Urothelium cell line (cell line): ENCODE measurements around the gene MYH7.
"Not testable (repeated sequence)": the region's sequence is repeated elsewhere in the genome, so short reads cannot be mapped to it uniquely, and the experiment has no call there.

ENCODE experiments used
- DNase-seq: peaks from one replicate; pipeline ENCODE4 v3.0.0; 2011; ENCODE audit warnings: low spot score, mixed read lengths
- FAIRE-seq: peaks from 2 replicates; lab custom pipeline; 2011; peaks lifted over from hg19 to GRCh38; lab: Jason Lieb, UNC

Gene MYH7

DNA sequence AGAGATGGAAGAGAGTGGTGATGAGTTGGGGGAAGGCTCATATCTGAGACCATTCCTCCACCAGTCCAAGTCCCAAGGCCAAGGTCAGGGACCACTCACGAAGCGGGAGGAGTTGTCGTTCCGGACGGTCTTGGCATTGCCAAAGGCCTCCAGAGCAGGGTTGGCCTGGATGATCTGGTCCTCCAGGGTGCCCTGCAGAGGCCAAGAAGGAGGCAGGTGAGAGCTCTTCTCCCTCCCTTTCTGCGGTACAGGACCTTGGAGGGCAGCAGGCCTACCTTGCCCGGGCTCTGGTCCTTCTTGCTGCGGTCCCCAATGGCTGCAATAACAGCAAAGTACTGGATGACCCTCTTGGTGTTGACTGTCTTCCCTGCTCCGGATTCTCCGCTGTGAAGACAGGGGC lies 4.0 kb downstream of the MYH7 start:
- no peak for DNase-seq
- FAIRE-seq: no peak

DNA sequence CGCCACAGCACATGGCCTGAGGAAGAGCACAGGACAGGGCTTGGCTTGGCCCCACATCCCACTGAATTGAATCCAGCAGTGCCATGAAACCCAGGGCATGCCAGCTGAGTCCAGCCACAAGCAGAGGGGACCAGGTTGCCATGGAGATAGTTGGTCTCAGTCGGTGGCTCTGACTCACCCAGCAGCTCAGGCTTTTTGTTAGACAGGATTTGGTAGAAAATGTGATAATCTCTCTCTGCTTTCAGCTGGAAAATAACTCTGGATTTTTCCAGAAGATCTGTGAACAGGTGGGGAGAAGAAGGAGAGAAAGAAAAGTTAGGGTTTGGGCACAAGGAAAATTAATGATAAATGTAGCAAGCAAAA lies 4.8 kb downstream of the MYH7 start:
- FAIRE-seq: no peak
- peak; percentile 42 for DNase-seq

DNA sequence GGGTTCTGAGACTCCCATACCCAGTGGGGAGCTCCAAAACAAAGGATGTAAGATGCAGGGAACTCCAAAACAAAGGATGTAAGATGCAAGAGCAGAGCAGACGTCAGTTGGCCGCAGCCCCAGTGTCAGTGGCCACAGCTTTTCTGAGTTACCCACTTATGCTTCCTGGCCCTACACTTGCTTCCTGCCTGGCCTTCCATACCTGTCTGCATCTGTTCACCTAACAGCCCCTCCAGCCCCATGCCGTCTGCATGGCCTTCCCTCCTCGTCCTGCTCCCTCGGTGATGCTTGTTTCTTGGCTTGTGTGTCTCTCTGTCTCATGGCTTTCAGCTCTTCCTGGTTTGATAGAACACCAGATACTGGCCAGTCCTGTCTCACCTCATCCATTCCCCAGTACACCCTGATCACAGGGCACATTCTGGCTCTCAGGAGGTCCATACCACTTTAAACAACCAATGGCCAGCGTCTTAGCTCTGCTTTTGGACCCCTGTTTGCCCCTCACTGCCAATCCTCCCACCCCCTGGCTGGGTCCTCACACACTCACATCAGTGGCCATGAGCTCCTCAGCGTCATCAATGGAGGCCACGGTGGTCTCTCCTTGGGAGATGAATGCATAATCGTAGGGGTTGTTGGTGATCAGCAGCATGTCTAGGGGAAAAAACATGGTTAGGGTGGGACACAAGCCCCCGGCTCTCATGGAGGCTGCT lies 5.3 kb downstream of the MYH7 start:
- DNase-seq: no peak
- no peak for FAIRE-seq

DNA sequence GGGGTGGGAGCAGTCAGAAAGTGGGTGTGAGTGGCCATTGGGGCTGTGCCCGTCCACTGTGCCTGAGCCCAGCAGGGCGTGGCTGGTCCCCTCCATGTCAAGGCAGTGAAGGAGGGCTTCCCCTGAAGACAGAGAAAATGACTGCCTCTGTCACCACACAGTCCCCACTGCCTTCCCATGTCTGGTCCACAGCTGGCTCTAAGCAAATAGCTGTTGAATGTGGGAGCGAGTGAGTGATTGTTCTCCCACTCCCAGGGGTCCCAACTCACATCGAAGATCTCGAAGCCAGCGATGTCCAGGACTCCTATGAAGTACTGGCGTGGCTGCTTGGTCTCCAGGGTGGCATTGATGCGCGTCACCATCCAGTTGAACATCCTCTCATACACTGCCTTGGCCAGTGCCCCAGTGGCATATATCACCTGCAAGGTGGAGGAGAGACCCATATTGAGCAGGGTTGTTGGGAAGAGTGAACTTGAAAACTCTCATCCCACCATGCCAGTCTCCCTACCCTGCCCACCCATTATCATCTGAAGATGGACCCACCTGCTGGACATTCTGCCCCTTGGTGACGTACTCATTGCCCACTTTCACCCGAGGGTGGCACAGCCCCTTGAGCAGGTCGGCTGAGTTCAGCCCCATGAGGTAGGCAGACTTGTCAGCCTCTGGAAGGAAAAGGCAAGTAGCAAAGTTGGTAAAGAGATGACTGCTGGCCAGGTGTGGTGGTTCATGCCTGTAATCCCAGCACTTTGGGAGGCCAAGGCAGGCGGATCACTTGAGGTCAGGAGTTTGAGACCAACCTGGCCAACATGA lies 6.6 kb downstream of the MYH7 start:
- DNase-seq: no peak
- peak; percentile 94 for FAIRE-seq

DNA sequence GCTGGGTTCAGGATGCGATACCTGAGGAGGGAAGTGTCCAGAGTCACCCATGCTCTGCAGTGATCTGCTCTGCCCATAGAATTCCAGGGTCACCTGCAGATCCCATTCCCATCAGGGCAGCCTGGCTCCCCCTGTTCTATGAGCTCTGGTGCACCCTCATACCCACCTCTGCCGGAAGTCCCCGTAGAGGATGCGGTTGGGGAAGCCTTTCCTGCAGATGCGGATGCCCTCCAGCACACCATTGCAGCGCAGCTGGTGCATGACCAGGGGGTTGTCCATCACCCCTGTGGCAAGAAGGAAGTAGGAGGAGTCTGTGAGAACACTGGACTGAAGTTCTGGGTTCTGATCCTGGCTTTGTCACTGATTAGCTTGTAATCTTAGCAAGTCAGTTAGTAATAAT lies 9.7 kb downstream of the MYH7 start:
- FAIRE-seq: peak; percentile 52

DNA sequence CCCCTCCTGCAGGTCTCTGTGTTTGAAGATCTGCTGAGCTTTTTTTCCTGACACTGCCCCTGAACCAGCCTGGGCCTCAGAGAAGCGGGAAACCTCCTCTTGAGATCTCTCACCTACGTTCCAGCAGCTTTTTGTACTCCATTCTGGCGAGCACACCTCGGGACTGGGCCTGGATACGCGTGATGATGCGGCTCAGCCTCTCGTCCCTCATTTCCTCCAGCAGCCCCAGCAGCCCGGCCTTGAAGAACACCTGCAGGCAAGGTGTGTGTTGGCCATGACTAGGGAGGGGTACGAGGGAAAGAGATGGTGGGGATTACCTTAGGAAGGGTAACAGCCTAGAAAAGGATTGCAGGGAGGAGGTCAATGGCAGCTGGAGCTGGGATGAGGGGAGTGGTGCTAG lies 10.3 kb downstream of the MYH7 start:
- DNase-seq: no peak
- no peak for FAIRE-seq

More for the DNA sequence above, 9.7 kb downstream of the MYH7 start:
- DNase-seq: not testable (repeated sequence)

DNA sequence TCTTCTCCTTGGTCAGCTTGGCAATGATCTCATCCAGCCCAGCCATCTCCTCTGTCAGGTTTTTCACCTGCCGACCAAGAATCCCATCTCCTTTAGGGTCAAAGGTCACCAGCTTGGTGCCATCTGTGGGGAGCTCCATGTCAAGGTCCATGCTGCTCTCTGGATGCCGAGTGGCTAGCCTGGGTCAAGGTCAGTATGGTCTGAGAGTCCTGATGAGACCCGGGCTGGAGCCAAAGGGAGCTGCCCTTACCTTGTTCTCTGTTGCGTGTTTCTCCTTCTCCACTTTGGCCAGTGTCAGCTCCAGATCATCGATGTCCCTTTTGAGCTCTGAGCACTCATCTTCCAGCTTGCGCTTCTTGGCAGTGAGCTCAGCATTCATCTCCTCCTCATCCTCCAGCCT lies 11.8 kb downstream of the MYH7 start:
- DNase-seq (no peak), FAIRE-seq (no peak)

DNA sequence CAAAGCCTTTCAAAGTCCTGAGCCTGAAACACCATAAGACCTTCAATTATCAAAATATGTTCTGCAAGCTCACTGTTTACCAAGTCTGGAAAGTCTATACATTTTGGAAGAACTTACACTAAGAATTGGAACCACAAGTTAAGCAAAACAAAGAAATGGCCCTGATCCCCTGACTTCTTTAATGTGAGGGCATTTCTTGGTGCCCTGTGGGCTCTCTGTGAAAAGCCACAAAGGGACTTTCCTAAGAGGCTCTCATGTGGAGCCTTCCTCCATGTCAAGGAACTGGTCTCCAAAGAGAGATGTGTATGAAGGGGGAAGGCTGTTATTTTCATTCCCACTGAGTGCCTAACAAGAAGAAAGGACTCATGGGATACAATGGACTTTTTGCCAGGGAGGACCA lies 13.9 kb downstream of the MYH7 start:
- FAIRE-seq (no peak), DNase-seq (no peak)

DNA sequence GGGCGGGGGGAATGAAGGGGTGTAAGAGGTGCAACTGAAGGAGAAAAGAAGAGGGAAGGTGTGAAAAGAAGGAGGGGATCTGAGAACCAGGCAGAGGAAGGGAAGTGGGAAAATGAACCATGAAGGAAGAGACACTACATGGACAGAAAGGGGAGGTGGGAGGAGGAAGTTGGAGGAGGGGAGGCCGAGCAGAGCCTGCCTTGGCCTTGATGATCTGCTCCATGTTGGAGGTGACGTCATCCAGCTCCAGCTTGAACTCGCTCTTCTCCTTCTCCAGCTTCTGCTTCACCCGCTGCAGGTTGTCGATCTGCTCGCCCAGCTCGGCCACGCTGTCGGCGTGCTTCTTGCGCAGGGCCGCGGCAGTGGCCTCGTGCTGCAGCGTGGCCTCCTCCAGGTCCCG lies 15.8 kb downstream of the MYH7 start:
- FAIRE-seq, DNase-seq: not testable (repeated sequence)

DNA sequence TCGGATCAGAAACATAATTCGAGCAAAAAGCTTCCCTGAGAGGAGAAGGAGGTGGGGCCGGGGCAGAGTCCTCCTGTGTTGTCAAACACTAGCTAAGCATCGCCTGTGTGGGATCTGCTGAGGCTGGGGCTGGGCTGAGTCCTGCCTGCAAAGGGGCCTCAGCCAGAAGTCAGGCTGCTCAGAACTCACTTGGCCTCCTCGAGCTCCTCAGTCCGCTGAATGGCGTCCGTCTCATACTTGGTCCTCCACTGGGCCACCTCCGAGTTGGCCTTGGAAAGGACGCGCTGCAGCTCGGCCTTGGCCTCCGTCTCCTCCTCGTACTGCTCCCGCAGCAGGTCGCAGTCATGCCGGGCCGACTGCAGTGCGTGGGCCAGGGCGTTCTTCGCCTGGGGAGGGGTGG lies 17.4 kb downstream of the MYH7 start:
- no peak for FAIRE-seq
- no peak for DNase-seq

DNA sequence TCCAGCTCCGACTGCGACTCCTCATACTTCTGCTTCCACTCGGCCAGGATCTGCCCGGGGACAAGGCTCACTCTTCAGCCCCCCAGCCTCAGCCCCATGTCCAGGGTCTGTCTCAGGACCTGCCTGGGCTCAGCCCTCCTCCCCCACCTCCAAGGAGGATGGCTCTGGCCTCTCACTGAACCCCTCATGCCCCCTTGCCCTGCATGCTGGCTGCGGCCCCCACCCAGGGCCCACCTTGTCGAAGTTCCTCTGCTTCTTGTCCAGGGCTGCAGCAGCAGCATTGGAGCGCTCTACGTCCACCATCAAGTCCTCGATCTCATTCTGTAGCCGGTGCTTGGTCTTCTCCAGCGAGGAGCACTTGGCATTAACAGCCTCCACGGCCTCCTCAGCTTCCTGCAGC lies 18.2 kb downstream of the MYH7 start:
- not testable (repeated sequence) for FAIRE-seq, DNase-seq

DNA sequence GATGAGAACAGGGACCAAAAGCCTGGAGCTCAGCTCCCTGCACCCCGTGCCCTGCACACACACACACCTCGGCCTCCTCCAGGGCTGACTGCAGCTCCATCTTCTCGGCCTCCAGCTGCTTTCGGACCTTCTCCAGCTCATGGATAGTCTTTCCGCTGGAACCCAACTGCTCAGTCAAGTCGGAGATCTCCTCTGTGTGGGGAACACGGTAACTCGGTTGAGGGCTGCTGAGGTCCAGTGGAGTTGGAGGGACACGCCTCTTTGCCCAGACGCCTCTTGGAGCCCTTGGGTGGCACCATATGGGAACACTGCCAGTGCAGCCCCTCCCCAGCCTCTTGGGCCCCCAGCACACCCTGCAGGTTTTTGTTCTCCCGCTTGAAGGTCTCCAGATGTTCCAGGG lies 18.7 kb downstream of the MYH7 start:
- FAIRE-seq: no peak

DNA sequence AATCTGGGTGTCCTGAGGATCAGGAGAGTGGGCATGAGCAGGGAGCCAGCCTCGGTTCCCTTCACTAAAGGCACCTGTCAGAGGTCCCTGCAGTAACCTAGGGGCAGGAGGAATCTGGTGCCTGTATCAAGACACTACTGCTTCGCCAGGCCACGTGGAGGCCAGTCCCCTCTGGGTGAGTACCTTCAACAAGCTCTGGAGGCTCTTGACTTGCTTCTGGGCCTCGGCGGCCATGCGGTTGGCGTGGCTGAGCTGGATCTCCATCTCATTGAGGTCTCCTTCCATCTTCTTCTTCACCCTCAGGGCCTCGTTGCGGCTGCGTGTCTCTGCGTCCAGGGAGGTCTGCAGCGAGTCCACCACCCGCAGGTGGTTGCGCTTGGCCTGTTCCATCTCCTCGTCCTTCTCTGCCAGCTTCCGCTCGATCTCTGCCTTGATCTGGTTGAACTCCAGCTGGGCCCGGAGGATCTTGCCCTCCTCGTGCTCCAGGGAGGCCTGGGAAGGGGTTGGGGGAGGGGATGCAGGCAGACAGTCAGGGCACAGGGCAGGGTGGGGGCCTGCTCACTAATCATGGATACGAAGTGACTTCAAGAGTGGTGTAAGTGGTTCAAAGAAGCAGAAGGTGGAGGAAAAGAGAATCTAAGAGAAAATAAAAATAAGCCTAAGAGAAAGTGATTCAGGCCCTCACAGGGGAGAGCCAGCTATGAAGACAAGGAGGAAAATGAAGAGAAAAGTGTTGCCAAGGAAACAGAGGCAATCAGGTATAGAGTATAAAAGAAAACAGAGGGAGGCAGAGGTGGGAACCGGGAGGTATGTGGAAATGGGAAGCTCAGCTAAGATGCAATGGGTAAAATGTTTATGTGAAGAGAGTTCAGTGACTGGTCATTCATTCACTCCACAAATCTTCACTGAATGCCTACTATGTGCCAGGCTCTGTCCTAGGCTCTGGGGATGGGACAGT lies 19.4 kb downstream of the MYH7 start:
- DNase-seq: no peak
- no peak for FAIRE-seq

More for the DNA sequence above, 18.7 kb downstream of the MYH7 start:
- no peak for DNase-seq

DNA sequence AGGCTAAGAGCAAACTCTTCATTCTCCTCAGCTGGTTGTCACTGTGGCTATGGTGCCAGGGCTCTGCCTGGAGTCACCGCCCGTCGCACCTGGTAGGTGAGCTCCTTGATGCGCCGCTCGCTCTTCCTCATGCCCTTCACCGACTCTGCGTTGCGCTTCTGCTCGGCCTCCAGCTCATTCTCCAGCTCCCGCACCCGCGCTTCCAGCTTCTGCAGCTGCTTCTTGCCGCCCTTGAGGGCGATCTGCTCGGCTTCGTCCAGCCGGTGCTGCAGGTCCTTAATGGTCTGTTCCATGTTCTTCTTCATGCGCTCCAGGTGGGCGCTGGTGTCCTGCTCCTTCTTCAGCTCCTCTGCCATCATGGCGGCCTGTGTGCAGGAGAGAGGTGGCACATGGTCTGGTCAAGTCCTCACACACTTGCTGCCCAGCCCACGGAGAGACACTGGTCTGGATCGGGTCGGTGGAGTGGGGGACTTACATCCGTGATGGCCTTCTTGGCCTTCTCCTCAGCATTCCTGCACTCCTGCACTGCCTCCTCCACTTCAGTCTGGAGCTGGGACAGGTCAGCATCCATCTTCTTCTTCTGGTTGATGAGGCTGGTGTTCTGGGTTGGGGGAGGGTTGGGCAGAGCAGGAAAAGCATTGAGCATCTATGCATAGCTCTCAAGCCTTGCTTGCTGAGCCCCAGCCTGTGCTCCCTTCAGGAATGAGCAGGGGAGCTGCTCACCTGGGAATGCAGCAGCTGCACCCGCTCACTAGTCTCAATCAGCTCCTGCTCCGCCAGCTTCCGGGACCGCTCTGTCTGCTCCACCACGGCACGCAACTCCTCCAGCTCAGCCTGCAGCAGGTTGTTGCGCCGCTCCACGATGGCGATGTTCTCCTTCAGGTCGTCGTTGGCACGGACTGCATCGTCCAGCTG lies 20.3 kb downstream of the MYH7 start:
- FAIRE-seq (peak; percentile 77), DNase-seq (no peak)

DNA sequence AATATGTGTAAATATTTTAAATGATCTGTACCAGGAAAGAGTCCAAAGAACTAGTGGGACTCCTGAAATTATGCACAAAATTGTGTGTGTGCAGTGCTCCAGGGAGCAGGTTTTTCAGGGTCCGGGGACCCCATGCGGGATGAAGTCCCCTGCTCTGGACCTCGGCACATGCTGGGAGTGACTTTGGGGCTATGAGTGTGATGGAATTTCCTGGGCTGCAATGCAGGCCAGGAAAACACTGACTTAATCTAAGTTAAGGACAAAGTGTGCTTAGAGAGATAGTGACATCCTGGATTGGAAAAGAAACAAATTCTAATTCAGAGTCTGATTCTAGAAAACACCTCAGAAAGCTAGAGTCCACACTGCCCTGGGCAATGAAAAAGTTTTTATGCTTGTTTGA lies 21.2 kb downstream of the MYH7 start:
- FAIRE-seq (no peak), DNase-seq (no peak)

DNA sequence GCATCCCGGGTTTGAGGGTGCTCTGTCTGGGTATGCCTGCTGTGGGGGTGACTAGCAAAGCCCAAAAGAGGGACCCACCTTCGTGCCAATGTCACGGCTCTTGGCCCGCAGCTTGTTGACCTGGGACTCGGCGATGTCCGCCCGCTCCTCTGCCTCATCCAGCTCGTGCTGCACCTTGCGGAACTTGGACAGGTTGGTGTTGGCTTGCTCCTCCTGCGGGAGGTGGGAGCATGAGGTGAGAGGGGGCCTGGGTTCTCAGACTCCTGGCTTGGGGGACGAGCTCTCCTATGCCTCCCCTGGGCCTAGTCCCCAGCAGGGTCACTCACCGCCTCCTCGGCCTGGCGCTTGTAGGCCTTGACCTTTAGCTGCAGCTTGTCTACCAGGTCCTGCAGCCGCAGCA lies 21.8 kb downstream of the MYH7 start:
- DNase-seq (no peak), FAIRE-seq (no peak)

DNA sequence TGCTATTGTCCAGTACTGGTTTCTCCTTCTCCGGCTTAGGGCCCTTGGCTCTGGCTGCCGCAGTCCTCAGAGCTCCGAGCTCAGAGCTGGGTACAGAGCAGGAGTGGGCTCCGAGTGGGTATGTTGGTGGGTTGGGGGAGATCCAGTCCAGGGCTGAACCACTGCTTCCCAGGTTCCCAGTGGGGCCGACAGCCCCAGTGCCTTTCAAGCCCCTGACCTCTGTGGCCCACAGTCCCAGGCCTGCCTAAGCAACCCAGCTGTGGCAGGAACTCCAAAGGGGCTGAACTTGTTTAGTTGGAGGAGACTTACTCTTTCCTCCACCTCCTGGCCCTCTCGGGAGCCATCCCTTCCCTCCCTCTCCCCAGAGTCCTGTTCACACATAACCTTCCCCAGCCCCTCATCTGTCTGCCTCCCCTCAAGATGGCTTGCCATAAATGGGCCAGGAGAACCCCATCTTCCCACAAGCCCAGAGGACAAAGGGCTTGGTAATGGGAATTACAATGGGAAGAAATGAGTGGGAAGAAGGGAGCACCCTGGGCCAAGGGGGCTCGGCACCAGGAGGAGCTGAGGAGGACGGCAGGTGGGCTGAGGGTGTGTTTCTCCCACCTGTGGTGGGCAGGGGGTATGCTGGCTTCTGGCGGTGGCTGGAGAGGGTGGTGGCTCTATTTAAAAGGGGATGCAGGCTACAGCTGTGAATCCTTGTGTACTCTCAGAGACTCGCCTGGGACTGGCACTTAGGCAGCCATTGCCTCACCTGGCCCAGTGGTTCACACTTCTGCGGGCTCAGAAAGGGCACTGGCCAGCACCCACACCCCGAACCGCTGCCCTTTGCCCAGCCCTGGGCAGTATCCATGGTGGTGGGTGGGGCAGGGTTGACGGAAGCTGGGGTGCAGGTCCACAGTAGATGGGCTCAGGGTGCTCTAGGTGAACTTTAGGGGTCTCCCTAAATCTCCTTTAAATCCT lies 23.6 kb downstream of the MYH7 start:
- FAIRE-seq (no peak), DNase-seq (no peak)

DNA sequence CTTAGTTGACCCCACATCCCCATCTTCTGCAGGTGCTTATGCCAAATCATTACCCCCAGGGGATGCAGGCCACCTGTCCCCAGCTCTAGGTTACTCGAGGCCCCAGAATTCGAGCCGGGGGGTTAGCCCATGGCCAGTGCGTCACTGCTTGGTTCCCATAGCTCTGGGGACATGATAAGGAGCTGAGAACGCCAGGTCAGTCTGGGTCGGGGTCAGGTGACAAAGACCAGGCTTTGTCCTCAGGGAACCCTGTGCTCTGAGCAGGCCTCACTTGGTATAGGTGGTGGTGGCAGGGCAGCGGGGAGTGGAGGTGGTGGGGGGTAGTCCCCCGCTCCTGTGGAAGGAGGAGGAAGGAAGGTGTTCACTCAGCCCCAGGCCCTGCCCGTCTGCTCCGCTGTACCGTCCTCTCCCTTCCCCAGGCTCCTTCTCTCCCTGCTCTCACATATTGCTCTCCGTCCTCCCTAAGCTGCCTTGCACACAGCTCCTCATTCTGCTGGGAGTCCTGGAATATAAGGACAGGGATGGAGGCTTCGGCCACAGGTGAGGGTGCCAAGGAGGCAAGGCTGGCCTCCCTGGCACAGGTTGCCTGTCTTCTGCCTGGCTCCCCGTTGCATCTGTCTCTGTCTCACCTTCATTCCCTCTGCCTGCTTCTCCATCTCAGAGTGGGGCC lies 25.4 kb downstream of the MYH7 start:
- DNase-seq (no peak), FAIRE-seq (no peak)

DNA sequence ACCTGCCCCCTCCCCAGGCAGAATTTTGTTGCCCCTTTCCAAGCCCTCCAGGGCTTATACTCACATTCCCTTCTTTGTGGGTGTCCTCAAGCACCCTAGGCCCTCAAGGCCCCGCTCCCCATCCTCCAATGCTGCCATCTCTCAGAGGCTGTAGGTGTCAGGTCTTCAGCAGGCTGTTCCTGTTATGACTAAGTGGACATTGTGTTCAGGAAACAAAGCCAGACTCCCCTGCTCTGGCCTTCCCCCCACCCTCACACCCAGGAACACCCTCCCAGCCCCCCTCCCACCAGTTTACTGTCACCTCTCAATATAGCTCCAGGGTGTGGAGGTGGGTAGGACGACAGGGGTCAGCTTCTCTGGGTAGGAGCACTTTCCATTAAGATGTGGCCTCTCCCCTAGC lies 26.0 kb downstream of the MYH7 start:
- no peak for FAIRE-seq
- no peak for DNase-seq
